Testis (tissue), 2 donors: ENCODE data around the gene ZEB2.

Experiments
- POLR2A ChIP-seq: fragments of 450-650 bp; IDR thresholded peaks from one replicate; pipeline ENCODE4 v1.6.1; 2017; ENCODE audit warnings: antibody characterized with exemption, mild to moderate bottlenecking, moderate library complexity
- TF ChIP-seq, protein P1 (sequence below), 3 experiments: fragments of 450-650 bp in 2 of 3; fragments of 200-600 bp in 1 of 3; sonication (generic) in 1 of 3; IDR thresholded peaks; one replicate each; pipeline ENCODE4 v1.5.1; 2016 to 2019; ENCODE audit warnings: antibody characterized with exemption in 3 of 3, mild to moderate bottlenecking in 2 of 3, moderate library complexity in 1 of 3

DNA sequence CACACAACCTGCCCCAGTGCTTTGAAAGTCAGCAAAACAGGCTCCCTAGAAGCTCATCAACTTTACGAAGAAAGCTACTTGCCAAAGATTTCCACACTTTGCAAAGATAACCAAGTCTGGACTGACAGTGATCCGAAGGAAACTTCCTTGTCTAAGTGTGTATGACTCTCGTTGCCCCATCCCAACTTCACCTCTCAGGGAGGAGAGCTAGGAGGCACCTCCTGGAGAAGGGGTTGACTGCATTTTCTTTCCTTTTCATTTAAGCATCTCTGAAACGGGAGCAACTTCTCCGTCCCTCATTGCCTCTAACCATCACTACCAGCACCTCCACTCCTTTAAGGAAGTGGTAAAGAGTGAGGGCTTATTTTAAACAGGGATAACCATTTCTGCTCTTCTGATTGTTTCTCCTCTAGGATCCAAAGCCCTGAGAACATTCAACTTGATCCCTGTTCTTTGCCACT, 7.0 kb downstream of the ZEB2 start:
- TF ChIP-seq, protein P1, sequence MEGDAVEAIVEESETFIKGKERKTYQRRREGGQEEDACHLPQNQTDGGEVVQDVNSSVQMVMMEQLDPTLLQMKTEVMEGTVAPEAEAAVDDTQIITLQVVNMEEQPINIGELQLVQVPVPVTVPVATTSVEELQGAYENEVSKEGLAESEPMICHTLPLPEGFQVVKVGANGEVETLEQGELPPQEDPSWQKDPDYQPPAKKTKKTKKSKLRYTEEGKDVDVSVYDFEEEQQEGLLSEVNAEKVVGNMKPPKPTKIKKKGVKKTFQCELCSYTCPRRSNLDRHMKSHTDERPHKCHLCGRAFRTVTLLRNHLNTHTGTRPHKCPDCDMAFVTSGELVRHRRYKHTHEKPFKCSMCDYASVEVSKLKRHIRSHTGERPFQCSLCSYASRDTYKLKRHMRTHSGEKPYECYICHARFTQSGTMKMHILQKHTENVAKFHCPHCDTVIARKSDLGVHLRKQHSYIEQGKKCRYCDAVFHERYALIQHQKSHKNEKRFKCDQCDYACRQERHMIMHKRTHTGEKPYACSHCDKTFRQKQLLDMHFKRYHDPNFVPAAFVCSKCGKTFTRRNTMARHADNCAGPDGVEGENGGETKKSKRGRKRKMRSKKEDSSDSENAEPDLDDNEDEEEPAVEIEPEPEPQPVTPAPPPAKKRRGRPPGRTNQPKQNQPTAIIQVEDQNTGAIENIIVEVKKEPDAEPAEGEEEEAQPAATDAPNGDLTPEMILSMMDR (IDR thresholded peaks at IDR 0.05) = no peak
- TF ChIP-seq POLR2A = no peak
